WI38 (cell line): Measurements from ENCODE around the gene CRELD2.

ENCODE experiments used
- H3K4me3 ChIP-seq: 2 replicates; pipeline ENCODE4 v1.5.1; 2011; ENCODE audit warnings: low read depth, mild to moderate bottlenecking, control low read depth, low read length
- TF ChIP-seq, protein P1 (sequence below): IDR thresholded peaks from 2 replicates; pipeline ENCODE4 v1.5.1; 2012; ENCODE audit warnings: low read depth, mild to moderate bottlenecking, control low read depth, low read length

Gene CRELD2

DNA sequence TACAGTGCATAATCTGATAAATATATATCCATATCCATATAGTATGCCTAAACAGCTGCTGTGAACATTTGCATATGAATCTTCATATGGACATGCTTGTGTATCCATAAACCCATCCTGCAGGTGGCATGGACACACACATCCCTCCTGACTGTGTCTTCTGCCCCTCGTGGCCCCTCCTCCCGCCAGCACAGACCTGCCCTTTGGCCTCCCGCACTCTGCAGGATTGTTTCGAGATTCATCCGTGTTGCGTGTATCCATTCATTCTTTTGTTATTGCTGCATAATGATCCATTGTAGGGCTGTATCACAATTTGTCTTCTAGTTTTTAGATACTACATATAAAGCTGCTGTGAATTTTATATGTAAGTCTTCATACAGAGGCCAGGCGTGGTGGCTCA is 40.8 kb upstream of the CRELD2 start:
- TF ChIP-seq, protein P1, sequence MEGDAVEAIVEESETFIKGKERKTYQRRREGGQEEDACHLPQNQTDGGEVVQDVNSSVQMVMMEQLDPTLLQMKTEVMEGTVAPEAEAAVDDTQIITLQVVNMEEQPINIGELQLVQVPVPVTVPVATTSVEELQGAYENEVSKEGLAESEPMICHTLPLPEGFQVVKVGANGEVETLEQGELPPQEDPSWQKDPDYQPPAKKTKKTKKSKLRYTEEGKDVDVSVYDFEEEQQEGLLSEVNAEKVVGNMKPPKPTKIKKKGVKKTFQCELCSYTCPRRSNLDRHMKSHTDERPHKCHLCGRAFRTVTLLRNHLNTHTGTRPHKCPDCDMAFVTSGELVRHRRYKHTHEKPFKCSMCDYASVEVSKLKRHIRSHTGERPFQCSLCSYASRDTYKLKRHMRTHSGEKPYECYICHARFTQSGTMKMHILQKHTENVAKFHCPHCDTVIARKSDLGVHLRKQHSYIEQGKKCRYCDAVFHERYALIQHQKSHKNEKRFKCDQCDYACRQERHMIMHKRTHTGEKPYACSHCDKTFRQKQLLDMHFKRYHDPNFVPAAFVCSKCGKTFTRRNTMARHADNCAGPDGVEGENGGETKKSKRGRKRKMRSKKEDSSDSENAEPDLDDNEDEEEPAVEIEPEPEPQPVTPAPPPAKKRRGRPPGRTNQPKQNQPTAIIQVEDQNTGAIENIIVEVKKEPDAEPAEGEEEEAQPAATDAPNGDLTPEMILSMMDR: no peak
- H3K4me3 ChIP-seq: no peak overlapping the region

DNA sequence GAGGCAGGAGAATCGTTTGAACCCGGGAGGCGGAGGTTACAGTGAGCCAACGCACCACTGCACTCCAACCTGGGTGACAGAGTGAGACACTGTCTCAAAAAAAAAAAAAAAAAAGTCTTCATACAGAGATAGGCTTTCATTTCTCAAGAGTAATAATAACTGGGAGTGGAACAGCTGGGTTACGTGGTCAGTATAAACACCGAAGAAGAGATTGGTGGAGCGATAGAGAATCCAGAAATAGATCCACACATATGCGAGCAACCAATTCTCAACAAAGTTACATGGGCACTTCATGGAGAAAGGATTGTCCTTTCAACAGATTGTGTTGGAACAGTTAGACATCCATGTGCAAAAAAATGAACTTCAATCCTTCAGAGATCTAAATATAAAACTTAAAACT is 40.2 kb upstream of the CRELD2 start:
- TF ChIP-seq, protein P1: no peak
- no peak overlapping the region for H3K4me3 ChIP-seq

DNA sequence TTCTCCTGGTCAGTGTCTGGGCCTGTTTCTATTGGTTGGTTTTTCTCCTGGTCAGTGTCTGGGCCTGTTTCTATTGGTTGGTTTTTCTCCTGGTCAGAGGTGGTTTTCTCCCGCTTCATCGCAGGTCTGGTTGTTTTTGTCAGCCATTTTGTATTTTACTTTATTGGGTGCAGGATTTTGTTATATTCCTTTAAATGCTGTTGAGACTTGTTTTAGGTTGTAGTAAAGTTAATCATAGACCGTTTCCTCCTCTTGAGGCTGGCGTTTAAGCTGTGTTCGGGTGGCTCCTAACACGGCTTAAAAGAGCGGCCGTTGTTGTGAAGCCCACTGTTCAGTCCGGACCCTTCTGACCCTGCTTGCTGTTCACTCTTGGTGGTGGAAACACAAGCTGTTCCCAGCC is 38.6 kb upstream of the CRELD2 start:
- H3K4me3 ChIP-seq: no peak overlapping the region
- TF ChIP-seq, protein P1: no peak

DNA sequence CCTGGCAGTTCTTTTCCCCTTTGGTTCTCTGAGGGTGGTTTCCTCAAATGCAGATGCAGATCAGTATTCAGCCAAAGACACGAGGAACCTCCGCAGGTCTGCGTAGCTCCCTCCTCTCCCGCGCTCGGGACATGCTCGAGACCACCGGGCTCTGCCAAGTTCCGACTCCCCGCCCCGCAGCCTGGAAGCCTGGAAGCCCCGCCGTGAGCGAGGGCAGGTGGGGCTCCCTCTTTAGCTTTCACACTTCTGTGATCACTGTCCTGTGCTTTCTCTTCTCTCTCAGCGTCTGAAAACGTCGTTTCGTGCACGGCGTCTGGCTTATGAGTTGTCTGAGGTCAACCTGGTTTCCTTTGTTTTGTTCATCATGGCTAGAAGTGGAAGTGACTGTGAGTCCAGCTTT is 38.2 kb upstream of the CRELD2 start:
- H3K4me3 ChIP-seq: no peak overlapping the region
- TF ChIP-seq, protein P1: no peak

DNA sequence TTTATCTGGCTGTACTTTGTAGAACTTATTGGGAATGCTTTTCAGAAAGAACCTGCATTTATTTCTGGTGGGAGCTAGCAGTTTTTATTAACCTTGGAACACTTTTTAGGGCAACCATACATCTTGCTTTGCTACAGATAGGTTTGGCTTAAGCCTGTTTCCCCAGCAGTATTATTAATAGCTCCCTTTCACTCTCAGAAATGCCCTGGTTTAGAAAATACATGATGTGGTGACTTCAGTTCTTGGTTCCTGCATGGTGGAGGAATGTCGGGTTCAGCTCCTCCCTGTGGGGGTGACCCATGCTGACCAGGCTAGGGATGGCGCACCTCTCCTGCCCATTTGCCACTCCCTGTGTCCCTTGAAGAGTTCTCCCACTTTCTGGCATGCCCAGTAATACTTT is 36.6 kb upstream of the CRELD2 start:
- TF ChIP-seq, protein P1: no peak
- H3K4me3 ChIP-seq: no peak overlapping the region

DNA sequence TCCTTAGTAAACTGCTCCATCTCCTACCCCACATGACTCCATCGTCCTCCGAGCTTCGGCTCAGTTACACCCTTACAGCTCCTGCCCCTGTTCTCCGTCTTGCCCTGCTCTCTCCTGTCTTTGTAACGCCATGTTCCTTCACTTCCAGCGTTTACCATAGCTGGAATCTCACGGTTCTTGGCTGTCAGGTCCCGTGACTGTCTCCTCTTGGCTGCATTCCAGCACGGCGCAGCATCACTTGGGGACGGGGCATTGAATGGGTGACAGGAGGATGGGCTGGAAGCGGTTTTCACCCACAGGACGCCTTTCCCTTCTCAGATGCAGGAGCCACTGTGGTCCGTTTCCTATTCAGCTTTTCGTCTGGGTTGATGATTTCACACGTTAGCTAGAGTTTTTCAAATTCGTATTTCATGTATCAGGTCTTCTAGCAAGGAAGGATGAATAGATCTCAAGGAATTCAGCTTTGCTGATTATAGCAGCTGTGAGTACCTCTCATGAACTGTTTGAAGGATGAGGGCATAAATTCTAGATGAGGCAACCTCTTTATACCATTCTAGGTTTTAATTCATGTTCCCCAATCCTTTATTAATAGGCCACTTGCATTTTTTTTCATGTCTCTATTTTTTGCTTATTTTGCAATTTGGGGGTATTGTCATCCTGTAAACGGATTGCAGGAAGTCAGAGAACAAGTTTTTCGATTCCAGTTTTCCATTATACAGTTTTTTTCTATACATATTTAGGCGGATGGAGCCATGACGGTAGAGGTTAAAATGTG is 35.7 kb upstream of the CRELD2 start:
- TF ChIP-seq, protein P1: no peak
- H3K4me3 ChIP-seq: no peak overlapping the region

DNA sequence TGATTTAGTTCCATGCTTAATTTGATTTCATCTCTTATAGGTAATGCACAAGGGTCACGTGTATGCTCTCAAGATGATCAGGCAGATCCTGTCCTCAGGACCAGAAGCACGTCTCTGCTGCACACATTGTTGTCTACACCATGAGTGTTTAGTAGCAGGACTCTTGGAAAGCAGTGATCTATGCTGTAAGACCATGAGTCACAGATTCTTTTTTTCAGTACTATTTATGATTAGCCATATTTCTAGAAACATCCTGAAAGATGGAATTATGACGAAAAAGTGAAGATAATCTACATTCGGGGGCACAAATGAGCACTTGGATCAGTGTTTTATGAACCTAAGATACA is 35.2 kb upstream of the CRELD2 start:
- no peak overlapping the region for H3K4me3 ChIP-seq
- TF ChIP-seq, protein P1: no peak
